WI38 (cell line): ENCODE data around the gene NRM.
A peak's percentile ranks its signal among the peaks of the same experiment; 100 is the strongest.

Source experiments
- H3K4me3 ChIP-seq: 2 replicates; pipeline ENCODE4 v1.5.1; 2011; ENCODE audit warnings: low read depth, mild to moderate bottlenecking, control low read depth, low read length
- CTCF ChIP-seq: IDR thresholded peaks from 2 replicates; pipeline ENCODE4 v1.5.1; 2012; ENCODE audit warnings: low read depth, mild to moderate bottlenecking, control low read depth, low read length

NRM gene

DNA sequence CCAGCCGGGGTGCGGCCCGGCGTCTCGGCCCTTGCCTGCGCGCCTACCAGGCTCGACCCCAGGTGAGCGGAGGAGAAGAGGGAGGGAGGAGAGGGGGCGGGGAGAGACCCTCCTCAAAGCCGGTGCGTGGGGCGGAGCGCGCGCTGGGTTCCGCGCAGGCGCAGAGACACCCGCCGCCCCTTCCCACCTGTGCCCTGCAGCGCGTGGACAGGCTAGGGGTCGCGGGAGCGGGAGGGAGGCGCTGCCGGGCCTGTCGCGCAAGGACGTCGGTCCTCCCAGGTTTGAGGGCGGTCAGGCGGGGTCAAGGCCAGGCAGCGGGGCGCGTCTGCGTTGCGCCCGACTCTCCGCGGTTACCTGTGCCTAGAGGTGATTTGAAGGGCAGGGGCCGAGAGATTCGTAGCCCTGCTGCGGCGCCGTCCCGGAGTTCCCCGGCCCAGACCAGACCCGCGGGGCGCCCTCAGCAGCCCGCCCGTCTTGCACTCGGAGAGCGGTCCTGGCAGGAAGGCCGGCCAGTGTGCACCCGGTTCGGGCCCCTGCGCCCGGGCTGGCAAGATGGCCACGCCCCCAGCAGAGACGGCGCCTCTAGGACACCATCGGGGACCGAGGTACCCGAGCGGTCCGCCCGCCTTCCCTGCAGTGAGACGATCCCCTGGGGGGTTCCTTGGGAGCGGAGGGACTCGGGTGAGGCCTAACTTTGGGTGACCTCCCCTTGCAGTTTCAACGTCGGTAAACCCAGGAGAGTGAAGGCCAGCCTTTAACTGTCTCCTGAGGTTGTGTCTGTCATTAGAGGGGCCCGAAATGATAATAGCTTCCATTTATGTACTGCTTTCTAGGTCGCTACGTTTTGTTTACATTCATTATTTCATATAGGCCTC is 43.3 kb downstream of the NRM start:
- no peak for TF ChIP-seq CTCF
- H3K4me3 ChIP-seq = peak overlapping the region; percentile 93

DNA sequence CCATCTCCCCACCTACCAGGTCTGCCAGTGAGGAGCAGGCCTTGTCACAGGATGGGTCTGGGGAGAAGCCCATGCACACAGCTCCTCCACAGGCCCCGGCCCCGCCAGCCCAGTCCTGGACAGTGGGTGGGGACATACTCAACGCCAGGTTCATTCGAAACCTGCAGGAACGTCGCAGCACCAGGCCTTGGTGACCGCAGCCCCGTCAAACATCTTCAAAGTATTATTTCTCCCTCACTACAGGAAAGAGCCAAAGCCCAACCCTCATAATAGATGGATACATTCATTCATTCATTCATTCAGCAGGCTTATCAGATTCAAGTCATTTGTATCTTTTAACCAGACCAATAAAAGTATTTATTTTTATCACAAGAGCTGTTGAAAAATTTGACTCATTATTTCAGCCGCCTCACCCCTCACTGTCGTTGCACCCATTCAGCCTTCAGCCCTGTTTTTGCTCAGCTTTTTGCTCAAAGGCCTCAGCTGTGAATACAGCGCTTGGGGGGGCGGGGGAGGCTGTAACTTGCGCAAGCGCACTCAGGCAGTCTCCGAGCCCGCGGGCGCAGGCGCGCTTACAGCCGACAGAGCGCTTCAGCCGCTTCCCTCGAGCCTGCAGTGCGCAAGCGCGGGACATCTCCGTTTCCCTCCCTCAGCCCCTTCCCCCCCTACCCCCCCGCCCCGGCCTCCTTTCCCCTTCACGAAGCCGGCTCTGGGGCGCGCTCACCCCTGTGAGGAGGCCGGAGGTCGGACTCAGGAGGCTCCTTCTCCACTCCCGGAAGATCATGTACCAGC is 44.1 kb downstream of the NRM start, which contains the start of gene C6orf136:
C6orf136 (plus strand) TSS at position 684 of the 792 bp plus-strand sequence; CDS start at position 783, 99 bp downstream.
- peak within 1 kb of the TSS; percentile 93 for H3K4me3 ChIP-seq
- no peak for TF ChIP-seq CTCF

GRCh38 chr6:30645989-30646388 is 44.8 kb downstream of the NRM start:
- H3K4me3 ChIP-seq = no peak overlapping the region
- no peak for TF ChIP-seq CTCF

- H3K4me3 ChIP-seq = no peak overlapping the region
- TF ChIP-seq CTCF = no peak
These were observed 46.0 kb downstream of the NRM start for GRCh38 chr6:30644769-30645168.

DNA sequence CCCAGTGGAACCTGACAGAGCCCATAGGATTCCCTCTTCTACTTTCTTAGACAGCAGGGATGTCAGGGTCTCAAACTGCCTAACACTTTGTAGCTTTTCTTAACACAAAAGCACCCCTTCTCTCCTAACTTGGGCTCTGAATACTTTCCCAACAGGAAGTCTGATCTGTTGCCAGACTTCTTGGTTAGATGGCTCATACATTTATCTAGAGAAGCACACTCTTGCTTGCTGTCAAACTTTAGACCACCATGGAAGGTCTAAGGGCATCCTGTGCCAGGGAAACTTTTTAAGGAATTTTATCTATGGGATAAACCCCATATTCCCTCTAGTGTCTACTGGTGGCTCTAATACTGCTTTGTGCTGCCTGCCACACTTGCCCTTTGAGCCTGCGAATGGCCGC is 47.1 kb downstream of the NRM start:
- no peak overlapping the region for H3K4me3 ChIP-seq
- no peak for TF ChIP-seq CTCF

GRCh38 chr6:30641048-30641447 is 49.7 kb downstream of the NRM start:
- no peak overlapping the region for H3K4me3 ChIP-seq
- TF ChIP-seq CTCF = no peak

- no peak for TF ChIP-seq CTCF
- H3K4me3 ChIP-seq = no peak overlapping the region
These were observed 50.3 kb downstream of the NRM start for GRCh38 chr6:30640481-30640880.
